SK-N-SH (cell line): ENCODE measurements around the gene KANK4. TPM values are rescaled to one million over a fixed set of nuclear protein-coding genes. Genes with fewer than 3 reads are reported as not detected.

Experiments
- CTCF ChIA-PET: fragments of 300-600, 350-600 bp; formaldehyde crosslinking; extraction: SDS; loops from one replicate; lab custom pipeline; 2021; lab: Yijun Ruan, JAX
- POLR2A ChIA-PET: fragments of 350-600 bp; sonication (Branson Sonifier 250); formaldehyde crosslinking; extraction: SDS; loops from one replicate; lab custom pipeline; 2020; ENCODE audit warnings: antibody characterized with exemption, inconsistent platforms; lab: Yijun Ruan, JAX
- DNase-seq: peaks from one replicate; pipeline ENCODE4 v3.0.0; 2012
- H2AFZ ChIP-seq: fragments of 200-600 bp; sonication (generic); 2 replicates; pipeline ENCODE4 v1.8.1; 2016; ENCODE audit warnings: antibody characterized with exemption, mild to moderate bottlenecking, low read depth
- H3F3A ChIP-seq: fragments of 200-600 bp; sonication (generic); replicated peaks from 2 replicates; pipeline ENCODE3; 2016; ENCODE audit warnings: antibody characterized with exemption, mild to moderate bottlenecking; ENCODE audit not compliant: insufficient read depth
- H3K27ac ChIP-seq, 2 experiments: fragments of 200-500 bp in 1 of 2; fragments of 200-600 bp in 1 of 2; sonication (Bioruptor generic) in 1 of 2; sonication (generic), shearing (Covaris generic) in 1 of 2; 2 replicates each; pipeline versions ENCODE4 v1.5.1 to v1.6.1; 2014 to 2016; ENCODE audit warnings: low read depth in 2 of 2, inconsistent platforms in 1 of 2, low read length in 1 of 2, mild to moderate bottlenecking in 1 of 2, mixed read lengths in 1 of 2
- H3K27me3 ChIP-seq: fragments of 200-600 bp; sonication (generic), shearing (Covaris generic); 2 replicates; pipeline ENCODE4 v1.6.1; 2016; ENCODE audit warnings: mixed run types; ENCODE audit not compliant: insufficient read depth
- H3K36me3 ChIP-seq, 2 experiments: fragments of 200-500 bp in 1 of 2; fragments of 200-600 bp in 1 of 2; sonication (Bioruptor generic) in 1 of 2; sonication (generic) in 1 of 2; replicated peaks in 1 of 2; 2 replicates each; pipeline versions ENCODE3 to v1.5.1; 2014 to 2016; ENCODE audit warnings: low read length in 1 of 2, mild to moderate bottlenecking in 1 of 2; ENCODE audit not compliant: insufficient read depth in 2 of 2, control insufficient read depth in 1 of 2
- H3K4me1 ChIP-seq, 2 experiments: fragments of 200-500 bp in 1 of 2; fragments of 200-600 bp in 1 of 2; sonication (Bioruptor generic) in 1 of 2; sonication (generic), shearing (Covaris generic) in 1 of 2; 2 replicates each; pipeline versions ENCODE4 v1.5.1 to v1.6.1; 2014 to 2016; ENCODE audit warnings: low read depth in 1 of 2, low read length in 1 of 2, mixed run types in 1 of 2; ENCODE audit not compliant: insufficient read depth in 2 of 2, control insufficient read depth in 1 of 2
- H3K4me2 ChIP-seq: fragments of 200-600 bp; sonication (generic), shearing (Covaris generic); 2 replicates; pipeline ENCODE4 v1.6.1; 2017; ENCODE audit warnings: mixed run types
- H3K4me3 ChIP-seq, 2 experiments: fragments of 200-500 bp in 1 of 2; fragments of 200-600 bp in 1 of 2; sonication (Bioruptor generic) in 1 of 2; sonication (generic), shearing (Covaris generic) in 1 of 2; 2 replicates each; pipeline versions ENCODE4 v1.5.1 to v1.8.1; 2014 to 2016; ENCODE audit warnings: low read depth in 2 of 2, inconsistent platforms in 1 of 2, low read length in 1 of 2, mild to moderate bottlenecking in 1 of 2, mixed read lengths in 1 of 2, moderate library complexity in 1 of 2
- H3K79me2 ChIP-seq: fragments of 200-600 bp; sonication (generic); 2 replicates; pipeline ENCODE4 v1.8.1; 2017; ENCODE audit warnings: mild to moderate bottlenecking; ENCODE audit not compliant: insufficient read depth
- H3K9ac ChIP-seq: fragments of 200-600 bp; sonication (generic); 2 replicates; pipeline ENCODE4 v1.6.1; 2017; ENCODE audit warnings: mixed run types
- H3K9me2 ChIP-seq: fragments of 200-600 bp; sonication (generic); 2 replicates; pipeline ENCODE4 v1.6.1; 2017; ENCODE audit warnings: mixed run types
- H3K9me3 ChIP-seq: fragments of 200-600 bp; sonication (generic); 2 replicates; pipeline ENCODE4 v1.6.1; 2017; ENCODE audit warnings: mixed run types, mild to moderate bottlenecking, moderate library complexity
- H4K20me1 ChIP-seq: fragments of 200-600 bp; sonication (generic); 2 replicates; pipeline ENCODE4 v1.6.1; 2017; ENCODE audit warnings: mild to moderate bottlenecking, mixed run types; ENCODE audit not compliant: insufficient read depth
- EZH2phosphoT487 ChIP-seq: fragments of 200-600 bp; sonication (generic); IDR thresholded peaks from 2 replicates; pipeline ENCODE4 v1.6.1; 2017; ENCODE audit warnings: low read depth, mixed run types, mild to moderate bottlenecking, antibody characterized with exemption, moderate library complexity, borderline replicate concordance
- FOSL2 ChIP-seq: IDR thresholded peaks from 2 replicates; pipeline ENCODE4 v1.4.0; 2012; ENCODE audit warnings: low read depth, mild to moderate bottlenecking, moderate library complexity, borderline replicate concordance
- GATA2 ChIP-seq: sonication (generic); formaldehyde crosslinking; IDR thresholded peaks from 2 replicates; pipeline ENCODE4 v1.5.0; 2020; ENCODE audit warnings: mild to moderate bottlenecking, missing genetic modification reagents
- NFIC ChIP-seq: IDR thresholded peaks from 2 replicates; pipeline ENCODE4 v1.4.0; 2012; ENCODE audit warnings: borderline replicate concordance
- NRF1 ChIP-seq: IDR thresholded peaks from 2 replicates; pipeline ENCODE4 v1.6.1; 2012; ENCODE audit warnings: low read depth, mild to moderate bottlenecking, low read length
- PBX3 ChIP-seq: IDR thresholded peaks from 2 replicates; pipeline ENCODE4; 2012
- TCF12 ChIP-seq: IDR thresholded peaks from 2 replicates; pipeline ENCODE4 v1.4.0; 2012
- USF1 ChIP-seq: IDR thresholded peaks from 2 replicates; pipeline ENCODE4 v1.4.0; 2012; ENCODE audit warnings: low read depth, borderline replicate concordance
- WGBS: methylation state at CpG from one replicate; pipeline ENCODE4 v1.1.6; 2017; ENCODE audit warnings: low lambda C conversion rate; 5-methylcytosine and 5-hydroxymethylcytosine counted together
- polyA plus RNA-seq, 3 experiments: library from polyadenylated mRNA; depleted of rRNA; stranded (reverse); fragments of >200 nt; gene quantifications; 2 replicates each; pipeline ENCODE4 v1.2.3, GENCODE V29; 2012

KANK4 gene
- polyA plus RNA-seq, 1 of the 3 experiments (the other 2 are of a cell fraction) = not detected

- POLR2A ChIA-PET = no interaction called here
- no peaks in the 10 kb centered on the region for H3F3A ChIP-seq
Measured at GRCh38 chr1:62358665-62359373, 39.6 kb upstream of the KANK4 start.

GRCh38 chr1:62357916-62358315, 38.7 kb upstream of the KANK4 start:
- H2AFZ ChIP-seq = no peak overlapping the region
- no peak for DNase-seq
- H3K4me3 ChIP-seq = no peak overlapping the region
- peaks cover 0 to 6% of the 10 kb centered on the region in 2 experiments; a peak in 1 of 4 replicates for H3K4me1 ChIP-seq
- no peak for TF ChIP-seq NRF1
- ChIA-PET CTCF (interaction anchor here (1.2 kb wide), 1 partner anchor 182 kb away, joined by 3 read pairs; no protein-coding TSS in a partner anchor), POLR2A (no interaction called here)
- H3K9me2 ChIP-seq = no peaks in the 10 kb centered on the region
- H3K27ac ChIP-seq = no peak overlapping the region
- H3K4me2 ChIP-seq = no peak overlapping the region
- 80% methylated on average over 6 of the region's 6 CpGs for WGBS
- H3K36me3 ChIP-seq = no peaks in the 10 kb centered on the region
- H3K9ac ChIP-seq = no peak overlapping the region
- H4K20me1 ChIP-seq = no peaks in the 10 kb centered on the region
- no peaks in the 10 kb centered on the region for H3K9me3 ChIP-seq
- H3K79me2 ChIP-seq = no peaks in the 10 kb centered on the region
- H3F3A ChIP-seq = no peaks in the 10 kb centered on the region
- no peaks in the 10 kb centered on the region for H3K27me3 ChIP-seq

More at GRCh38 chr1:62358665-62359373, 39.6 kb upstream of the KANK4 start:
- Histone ChIP-seq H4K20me1 (no peaks in the 10 kb centered on the region), H3K9ac (no peak overlapping the region), H3K4me3 (no peak overlapping the region), H2AFZ (no peak overlapping the region), H3K27ac (no peak overlapping the region), H3K9me2 (no peaks in the 10 kb centered on the region), H3K27me3 (no peaks in the 10 kb centered on the region), H3K79me2 (no peaks in the 10 kb centered on the region), H3K4me2 (no peak overlapping the region), H3K9me3 (no peaks in the 10 kb centered on the region), H3K36me3 (no peaks in the 10 kb centered on the region), H3K4me1 (peaks cover 0 to 6% of the 10 kb centered on the region in 2 experiments; a peak in 1 of 4 replicates)
- DNase-seq = no peak
- 85% methylated on average over 11 of the region's 11 CpGs for WGBS
- CTCF ChIA-PET = interaction anchor here (0.7 to 1.2 kb wide), 3 partner anchors 10 to 183 kb away, joined by 3 to 4 read pairs (median 3); no protein-coding TSS in a partner anchor
- TF ChIP-seq NFIC = no peak
- no peak for TF ChIP-seq EZH2phosphoT487
- TF ChIP-seq GATA2 (CRISPR knock-in tag) = no peak

- H3K9me3 ChIP-seq = no peaks in the 10 kb centered on the region
- CTCF ChIA-PET = no interaction called here
- no peak overlapping the region for H3K27ac ChIP-seq
- H3K4me3 ChIP-seq = no peak overlapping the region
- no peaks in the 10 kb centered on the region for H3K79me2 ChIP-seq
- H3K36me3 ChIP-seq = no peaks in the 10 kb centered on the region
- POLR2A ChIA-PET = no interaction called here
- no peaks in the 10 kb centered on the region for H3K27me3 ChIP-seq
- H3F3A ChIP-seq = no peaks in the 10 kb centered on the region
- no peaks in the 10 kb centered on the region for H4K20me1 ChIP-seq
- no peak for DNase-seq
- H2AFZ ChIP-seq = no peak overlapping the region
- no peak overlapping the region for H3K9ac ChIP-seq
- 91% methylated on average over 1 of the region's 1 CpG for WGBS
- H3K4me2 ChIP-seq = no peak overlapping the region
- TF ChIP-seq PBX3 (peak; percentile 27; the same call in 1 of the 2 replicates), FOSL2 (peak; percentile 40; the same call in 1 of the 2 replicates), TCF12 (peak; percentile 34; the same call in 1 of the 2 replicates), USF1 (no peak)
- H3K9me2 ChIP-seq = no peaks in the 10 kb centered on the region
- peaks cover 0 to under 1% of the 10 kb centered on the region in 2 experiments; a peak in 1 of 4 replicates for H3K4me1 ChIP-seq
Measured at GRCh38 chr1:62356257-62356835, 37.1 kb upstream of the KANK4 start.
